GM19035 (cell line): ENCODE data around the gene UBE2Z.
"Not testable (repeated sequence)": the region's sequence is repeated elsewhere in the genome, so short reads cannot be mapped to it uniquely, and the experiment has no call there.

Experiments used
- ATAC-seq: cut with Tn5 transposase; IDR thresholded peaks from one replicate; pipeline ENCODE4 v1.9.1; 2021; ENCODE audit not compliant: unreplicated experiment

Gene UBE2Z

GRCh38 chr17:48908047-48908843, at the start of gene UBE2Z:
Gene UBE2Z, plus strand, starts transcription at chr17:48908407. Its CDS starts 97 bp downstream, at chr17:48908504.
- peak; percentile 83 for ATAC-seq

GRCh38 chr17:48860034-48860433, 48.2 kb upstream of the UBE2Z start:
- ATAC-seq, result no peak

DNA sequence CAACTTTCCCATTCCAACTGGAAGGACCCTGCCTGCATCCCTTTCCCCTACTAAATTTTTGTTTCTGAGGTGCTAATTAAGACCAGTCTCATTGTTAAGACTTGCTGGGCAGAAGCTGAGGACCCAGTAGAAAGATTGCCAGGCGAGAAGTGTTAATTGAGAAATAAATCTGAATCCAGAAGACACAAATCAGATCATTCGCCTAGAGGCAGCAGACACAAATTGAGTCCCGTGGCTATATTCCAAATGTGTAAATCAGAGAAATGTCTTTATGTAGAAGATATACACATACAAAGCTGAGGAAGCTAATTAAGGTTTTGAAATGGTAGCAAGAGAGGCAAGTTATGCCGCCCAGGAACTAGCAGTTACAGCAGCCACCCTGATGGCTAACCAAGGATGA, 47.8 kb upstream of the UBE2Z start:
- no peak for ATAC-seq

GRCh38 chr17:48868916-48869500, 39.2 kb upstream of the UBE2Z start:
- ATAC-seq, result no peak

DNA sequence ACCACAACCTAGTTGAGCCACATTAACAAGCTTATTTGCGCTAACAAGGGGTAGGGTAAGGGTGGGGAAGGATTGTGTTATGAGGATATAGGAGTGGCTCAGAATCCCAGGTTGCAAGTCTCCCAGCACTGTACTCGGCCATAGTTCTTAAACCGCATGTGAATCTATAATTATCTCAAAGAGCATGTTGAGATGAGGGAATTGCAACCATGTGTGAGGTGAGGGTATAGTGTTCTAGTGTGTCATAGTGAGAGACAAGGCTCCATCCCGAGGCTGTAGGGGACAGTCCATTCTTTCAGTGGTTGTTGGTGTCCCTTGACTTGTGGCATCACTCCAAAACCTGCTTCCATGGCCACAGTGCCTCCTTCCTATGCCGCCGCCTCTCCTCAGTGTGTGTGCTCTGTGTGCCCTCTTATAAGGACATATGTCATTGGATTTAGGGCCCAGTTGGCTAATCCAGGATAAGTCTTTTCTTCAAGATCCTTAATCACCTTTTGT, 38.3 kb upstream of the UBE2Z start:
- no peak for ATAC-seq

GRCh38 chr17:48871035-48871550, 37.1 kb upstream of the UBE2Z start:
- no peak for ATAC-seq

DNA sequence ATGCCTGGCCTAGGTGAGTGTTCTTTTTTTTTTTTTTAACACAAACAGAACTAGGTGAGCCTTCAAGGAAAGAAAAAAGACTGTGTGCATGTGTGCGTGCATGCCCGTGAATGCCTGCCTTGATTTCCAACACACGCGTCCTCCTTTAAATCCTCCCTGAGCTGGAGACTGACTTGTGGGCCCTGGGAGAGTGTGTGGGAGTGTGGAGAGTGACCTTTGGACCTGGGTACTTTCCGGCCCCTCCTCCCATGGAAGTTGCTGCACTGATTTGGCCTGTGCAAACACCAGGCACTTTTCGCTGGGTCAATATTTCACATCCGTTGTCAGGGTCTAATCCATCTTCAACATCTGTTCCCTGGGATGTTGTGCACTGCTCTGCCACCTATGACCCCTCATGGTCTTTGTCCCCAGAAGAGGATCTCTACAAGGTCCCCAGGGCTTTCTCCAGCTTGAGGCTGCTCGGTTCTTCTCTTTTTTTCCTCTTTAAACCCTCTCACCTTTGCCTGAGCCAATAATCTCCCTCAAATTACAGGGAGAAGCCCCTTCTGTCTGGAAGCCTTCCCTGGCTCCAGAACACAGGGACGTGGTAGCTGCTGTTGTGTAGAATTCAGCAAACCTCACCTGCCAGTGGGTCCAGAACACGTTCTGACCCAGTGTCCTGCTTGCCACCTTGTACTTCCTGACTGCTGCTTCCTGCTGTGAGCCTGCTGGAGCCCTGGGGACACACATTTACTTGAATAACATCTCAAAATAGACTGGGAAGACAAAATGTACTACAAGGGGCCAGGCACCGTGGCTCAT, 36.5 kb upstream of the UBE2Z start:
- ATAC-seq, result no peak

DNA sequence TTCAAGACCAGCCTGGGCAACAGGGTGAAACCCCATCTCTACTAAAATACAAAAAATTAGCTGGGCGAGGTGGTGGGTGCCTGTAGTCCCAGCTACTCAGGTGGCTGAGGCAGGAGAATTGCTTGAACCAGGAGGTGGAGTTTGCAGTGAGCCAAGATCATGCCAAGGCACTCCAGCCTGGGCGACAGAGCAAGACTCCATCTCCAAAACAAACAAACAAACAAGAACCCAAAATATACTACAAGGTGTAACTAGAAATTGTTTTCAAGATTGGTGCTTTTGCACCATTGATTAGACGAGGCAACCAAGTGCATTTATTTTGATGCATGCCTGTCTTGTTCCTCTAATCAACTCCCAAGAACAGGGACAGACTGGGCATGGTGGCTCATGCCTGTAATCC, 35.8 kb upstream of the UBE2Z start:
- not testable (repeated sequence) for ATAC-seq

DNA sequence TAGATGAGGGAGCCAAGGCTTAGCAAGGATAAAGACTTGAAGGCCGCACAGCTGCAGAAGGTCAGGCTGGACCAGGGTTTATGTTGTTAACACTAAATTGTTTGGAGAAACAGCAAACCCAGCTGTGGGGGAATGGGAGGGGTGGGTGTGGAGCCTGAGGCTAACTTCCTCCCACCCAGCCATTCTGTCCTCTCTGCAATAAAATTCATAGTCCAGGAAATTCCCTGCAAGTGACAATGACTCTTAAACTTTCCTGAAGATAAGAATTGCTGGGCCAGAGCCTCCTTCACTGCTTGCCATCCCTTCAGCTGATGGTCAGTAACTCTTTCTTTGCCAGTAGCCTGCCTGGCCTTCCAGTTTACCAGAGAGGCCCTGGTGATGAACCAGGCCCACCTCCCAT, 35.0 kb upstream of the UBE2Z start:
- ATAC-seq, result no peak

- no peak for ATAC-seq
Measured at GRCh38 chr17:48873696-48874443, 34.3 kb upstream of the UBE2Z start.

DNA sequence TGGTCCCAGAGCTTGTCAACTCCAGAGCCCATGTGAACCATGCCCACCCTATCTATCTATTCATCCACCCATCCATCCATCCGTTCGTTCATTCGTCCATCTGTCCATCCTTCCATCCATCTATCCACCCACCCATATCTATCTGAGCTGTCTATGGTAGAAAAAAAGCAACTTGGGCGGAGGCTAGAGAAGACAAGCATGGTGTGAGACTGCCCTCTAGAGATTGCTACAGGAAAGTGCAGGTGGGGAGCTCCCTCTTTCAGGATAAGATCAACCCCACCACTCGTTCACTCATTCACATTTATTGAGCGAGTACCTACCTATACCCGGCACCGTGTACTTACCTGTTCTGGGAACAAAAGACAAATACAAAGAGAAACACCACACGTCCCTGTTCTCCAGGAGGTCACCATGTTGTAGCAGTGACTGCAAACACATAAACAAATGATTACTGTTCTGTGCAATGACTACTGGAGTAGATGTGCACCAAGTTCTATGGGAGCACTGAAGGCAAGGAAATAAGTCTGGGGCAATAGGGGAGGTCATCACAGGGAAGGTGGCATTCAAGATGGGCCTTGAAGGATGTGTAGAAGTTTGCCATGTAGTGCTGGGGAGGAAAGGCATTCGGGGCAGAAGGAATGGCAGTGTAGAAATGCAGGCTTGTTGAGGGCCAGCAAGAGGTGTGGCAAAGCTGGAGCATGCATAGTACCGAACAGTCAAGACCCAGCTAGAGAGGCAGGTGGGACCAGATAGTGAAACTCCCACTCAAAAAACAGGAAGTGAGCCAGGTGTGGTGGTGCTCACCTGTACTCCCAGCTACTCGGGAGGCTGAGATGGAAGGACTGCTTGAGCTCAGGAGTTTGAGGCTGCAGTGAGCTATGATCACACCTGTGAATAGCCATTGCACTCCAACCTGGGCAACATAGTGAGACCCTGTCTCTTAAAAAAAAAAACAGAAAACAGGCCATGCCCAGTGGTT, 29.0 kb upstream of the UBE2Z start:
- no peak for ATAC-seq

DNA sequence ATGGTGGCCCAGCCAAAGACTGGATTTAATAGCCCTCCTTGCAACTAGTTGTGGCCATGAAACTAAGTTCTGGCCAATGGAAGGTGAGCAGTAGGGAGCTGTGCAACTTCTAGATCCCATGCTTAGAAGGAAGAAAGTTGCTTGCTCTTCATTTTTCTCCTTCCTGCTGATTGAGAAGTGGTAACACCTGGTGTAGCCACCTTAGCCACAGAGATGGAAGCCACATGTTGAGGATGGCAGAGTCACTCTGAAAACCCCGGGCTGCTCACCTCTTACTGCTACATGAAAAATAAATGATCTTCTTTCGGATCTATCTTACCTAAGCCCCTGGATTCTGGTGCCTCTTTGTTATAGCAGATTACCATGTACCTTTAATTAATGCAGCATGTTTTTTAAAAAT, 25.9 kb upstream of the UBE2Z start:
- no peak for ATAC-seq

DNA sequence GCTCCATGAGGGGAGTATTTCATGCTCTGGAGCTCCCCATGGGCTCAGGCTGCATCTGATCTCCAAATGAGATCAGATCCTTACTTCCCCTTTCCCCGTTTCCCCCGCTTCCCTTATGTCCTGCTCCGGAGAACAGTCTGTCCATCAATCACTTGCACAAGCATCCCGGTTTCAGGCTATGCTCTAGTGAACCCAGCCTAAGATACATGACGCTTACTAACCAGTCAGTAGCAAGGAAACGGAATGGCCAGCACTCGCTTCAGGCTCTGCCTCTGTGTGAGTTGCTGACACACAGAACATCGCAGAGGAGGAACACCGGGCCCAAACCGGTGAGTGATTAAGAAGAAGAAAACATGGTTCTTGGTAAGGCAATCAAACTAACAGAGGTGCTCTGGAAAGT, 25.0 kb upstream of the UBE2Z start:
- ATAC-seq, result no peak

DNA sequence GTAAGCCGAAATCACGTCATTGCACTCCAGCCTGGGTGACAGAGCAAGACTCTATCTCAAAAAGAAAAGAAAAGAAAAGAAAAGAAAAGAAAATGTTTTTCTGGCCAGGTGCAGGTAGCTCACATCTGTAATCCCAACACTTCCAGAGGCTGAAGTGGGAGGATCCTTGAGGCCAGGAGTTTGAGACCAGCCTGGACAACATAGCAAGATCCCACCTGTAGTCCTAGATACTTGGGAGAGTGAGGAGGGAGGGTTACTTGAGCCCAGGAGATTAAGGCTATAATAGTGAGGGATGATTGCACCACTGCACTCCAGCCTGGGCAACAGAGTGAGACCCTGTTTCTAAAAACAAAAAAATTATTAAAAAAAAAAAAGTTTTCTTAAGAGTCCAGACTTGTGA, 18.1 kb upstream of the UBE2Z start:
- no peak for ATAC-seq

GRCh38 chr17:48892940-48893645, 15.1 kb upstream of the UBE2Z start:
- ATAC-seq, result no peak

DNA sequence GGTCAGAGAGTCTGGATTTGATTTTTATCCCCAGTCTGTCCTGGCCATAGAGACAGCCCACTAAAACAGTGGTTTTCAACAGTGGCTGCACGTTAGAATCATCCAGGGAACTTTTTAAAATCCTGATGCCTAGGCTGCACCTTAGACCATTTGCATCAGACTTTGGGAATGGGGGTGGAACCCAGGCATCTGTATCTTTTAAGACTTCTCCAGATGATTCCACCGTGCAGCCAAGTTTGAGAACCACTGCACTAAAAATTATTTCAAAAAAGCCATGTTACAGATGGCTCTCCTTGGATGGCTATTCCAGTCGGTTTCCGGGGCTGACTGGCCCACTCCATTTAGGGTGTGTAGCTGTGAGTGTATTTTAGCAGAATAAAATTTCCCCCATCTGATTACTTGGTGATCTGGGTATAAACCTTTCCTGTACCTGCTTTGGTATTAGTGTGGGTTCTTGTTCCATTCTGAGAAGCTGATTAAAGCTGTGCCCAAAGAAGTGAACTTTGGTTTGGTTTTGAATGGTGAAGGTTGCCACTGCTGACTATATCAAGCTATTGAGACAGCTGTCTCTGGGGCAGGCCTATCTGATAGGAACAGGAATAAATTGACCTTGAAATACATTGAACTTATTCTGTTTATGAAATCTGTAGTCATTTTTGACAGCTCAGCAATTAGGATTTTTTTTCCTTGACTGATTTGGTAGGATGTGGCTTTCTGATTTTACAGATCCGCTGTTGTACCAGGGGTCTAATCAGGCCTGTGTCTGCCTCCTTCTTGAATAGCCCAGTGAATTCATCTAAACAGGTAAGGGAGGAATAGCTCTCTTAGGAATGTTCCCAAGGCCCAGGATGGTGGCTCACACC, 14.3 kb upstream of the UBE2Z start:
- no peak for ATAC-seq

DNA sequence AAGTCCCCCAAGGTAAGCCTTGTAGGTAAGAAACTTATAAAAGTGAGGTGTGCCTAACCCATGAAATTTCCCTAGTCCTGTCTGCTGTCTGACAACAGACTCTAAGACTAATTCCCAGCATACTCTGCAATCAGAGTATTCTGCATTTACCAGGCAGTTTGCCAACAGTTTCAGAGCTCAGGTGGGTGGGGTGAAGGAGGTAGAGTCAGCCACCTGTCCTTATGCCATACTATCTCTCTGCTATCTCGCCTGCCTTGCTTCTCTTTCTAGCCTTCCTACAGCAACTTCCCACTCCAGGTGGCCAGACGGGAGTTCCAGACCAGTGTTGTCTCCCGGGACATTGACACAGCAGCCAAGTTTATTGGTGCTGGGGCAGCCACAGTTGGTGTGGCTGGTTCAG, 13.3 kb upstream of the UBE2Z start:
- ATAC-seq, result no peak

DNA sequence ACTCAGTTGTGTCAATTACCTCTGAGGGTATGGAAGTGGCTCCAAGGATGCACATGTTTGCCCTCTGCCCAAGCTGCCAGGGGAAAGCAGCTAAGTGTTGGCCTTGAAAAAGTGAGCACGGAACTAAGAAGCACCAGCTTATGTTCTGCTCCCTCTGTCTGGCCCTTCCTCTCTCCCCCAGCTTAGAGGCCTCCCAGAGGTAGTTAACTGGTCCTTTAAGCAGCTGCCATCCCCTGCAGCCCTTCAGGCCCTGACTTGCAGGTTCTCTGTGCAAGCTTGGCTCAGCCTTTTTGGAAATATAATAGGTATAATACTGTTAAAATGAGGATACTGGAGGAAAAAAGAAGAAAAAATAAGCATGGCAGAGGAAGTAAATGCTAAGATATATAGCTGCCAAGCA, 7.0 kb upstream of the UBE2Z start:
- no peak for ATAC-seq
